ENCODE measurements around the gene ALK.

ALK gene

GRCh38 chr2:29936020-29936419 lies 14.6 kb upstream of the ALK start:
- Histone ChIP-seq H3K36me3 (ENCODE audit: control insufficient read depth, insufficient read depth, low read length, severe bottlenecking) (no peaks in the 10 kb centered on the region), H3K4me1 (ENCODE audit: control insufficient read depth, insufficient read depth, low read length) (no peaks in the 10 kb centered on the region), H3K27me3 (replicated peaks; ENCODE audit: control insufficient read depth, insufficient read depth, low read length) (peaks cover 37% of the 10 kb centered on the region), H3K9me3 (ENCODE audit: control insufficient read depth, low read length) (no peaks in the 10 kb centered on the region), H3K9ac (ENCODE audit: low read length) (no peak overlapping the region), H3K4me3 (ENCODE audit: low read length) (no peak overlapping the region)
- no peak for DNase-seq (ENCODE audit: low read depth)

- Histone ChIP-seq H3K36me3 (ENCODE audit: control insufficient read depth, insufficient read depth, low read length, severe bottlenecking) (no peaks in the 10 kb centered on the region), H3K4me1 (ENCODE audit: control insufficient read depth, insufficient read depth, low read length) (no peaks in the 10 kb centered on the region), H3K27me3 (replicated peaks; ENCODE audit: control insufficient read depth, insufficient read depth, low read length) (peaks cover 54% of the 10 kb centered on the region), H3K4me3 (ENCODE audit: low read length) (no peak overlapping the region), H3K9ac (ENCODE audit: low read length) (no peak overlapping the region), H3K9me3 (ENCODE audit: control insufficient read depth, low read length) (no peaks in the 10 kb centered on the region)
- no peak for DNase-seq (ENCODE audit: low read depth)
Observed at GRCh38 chr2:29931818-29932217, 10.4 kb upstream of the ALK start.

DNA sequence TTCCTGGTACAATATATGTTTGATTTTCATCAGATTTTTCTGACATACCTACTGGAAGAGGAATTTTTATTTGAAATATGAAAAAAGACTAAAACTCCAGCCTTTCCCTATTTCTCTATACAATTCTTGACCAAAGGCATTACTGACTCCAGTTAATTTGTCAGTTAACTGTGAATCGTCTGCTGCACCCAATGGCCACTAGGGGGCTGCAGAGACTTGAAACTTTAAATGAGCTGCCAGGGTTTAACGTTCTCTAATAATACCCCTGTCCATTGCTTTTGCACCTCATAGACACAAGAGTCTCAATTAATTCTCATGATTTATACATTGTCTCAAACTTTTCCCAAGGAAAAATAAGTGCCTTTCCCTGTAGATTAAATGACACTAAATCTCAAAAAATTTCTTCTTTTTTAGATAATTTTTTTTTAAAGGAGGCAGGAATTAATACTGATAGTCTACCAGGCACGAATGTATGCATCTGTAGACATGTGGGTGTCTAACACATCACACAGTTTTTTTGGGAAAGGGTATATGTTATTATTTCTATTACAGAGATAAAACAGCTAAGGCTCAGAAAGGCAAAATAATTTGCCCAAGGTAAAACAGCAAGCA lies 1.8 kb upstream of the ALK start:
- Histone ChIP-seq H3K4me1 (ENCODE audit: control insufficient read depth, insufficient read depth, low read length) (peaks cover 21% of the 10 kb centered on the region), H3K36me3 (ENCODE audit: control insufficient read depth, insufficient read depth, low read length, severe bottlenecking) (no peaks in the 10 kb centered on the region), H3K27me3 (replicated peaks; ENCODE audit: control insufficient read depth, insufficient read depth, low read length) (peaks cover 38% of the 10 kb centered on the region), H3K4me3 (ENCODE audit: low read length) (no peak overlapping the region), H3K9ac (ENCODE audit: low read length) (no peak overlapping the region), H3K9me3 (ENCODE audit: control insufficient read depth, low read length) (no peaks in the 10 kb centered on the region)
- peak; percentile 87 for DNase-seq (ENCODE audit: low read depth)

DNA sequence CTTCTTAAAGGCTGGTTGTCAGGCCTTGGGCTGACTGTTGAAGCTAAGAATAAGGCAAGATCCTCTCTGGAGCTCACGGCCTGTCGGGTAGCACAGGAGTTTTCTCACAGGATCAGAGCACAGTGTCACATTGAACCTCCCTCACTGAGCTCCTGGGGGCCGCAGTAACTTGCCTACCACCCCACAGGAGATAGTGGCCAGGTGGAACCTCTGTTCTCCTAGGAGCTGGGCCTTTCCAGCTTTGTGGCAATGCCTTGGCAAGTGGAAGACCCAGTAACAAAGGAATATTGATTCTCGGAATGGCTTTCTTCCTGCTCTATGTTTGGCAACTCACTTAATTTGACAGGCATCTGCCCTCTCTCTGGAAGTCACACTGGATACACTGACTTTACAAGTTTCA lies 1.2 kb upstream of the ALK start:
- peaks cover 21% of the 10 kb centered on the region for H3K4me1 ChIP-seq (ENCODE audit: control insufficient read depth, insufficient read depth, low read length)
- H3K9ac ChIP-seq (ENCODE audit: low read length) = no peak overlapping the region
- no peaks in the 10 kb centered on the region for H3K9me3 ChIP-seq (ENCODE audit: control insufficient read depth, low read length)
- H3K4me3 ChIP-seq (ENCODE audit: low read length) = no peak overlapping the region
- no peaks in the 10 kb centered on the region for H3K36me3 ChIP-seq (ENCODE audit: control insufficient read depth, insufficient read depth, low read length, severe bottlenecking)
- DNase-seq (ENCODE audit: low read depth) = no peak
- H3K27me3 ChIP-seq (replicated peaks; ENCODE audit: control insufficient read depth, insufficient read depth, low read length) = peaks cover 39% of the 10 kb centered on the region

GRCh38 chr2:29920631-29921559 lies 491 bp downstream of the ALK start:
- H3K27me3 ChIP-seq (replicated peaks; ENCODE audit: control insufficient read depth, insufficient read depth, low read length) = peaks cover 41% of the 10 kb centered on the region
- no peaks in the 10 kb centered on the region for H3K36me3 ChIP-seq (ENCODE audit: control insufficient read depth, insufficient read depth, low read length, severe bottlenecking)
- H3K9me3 ChIP-seq (ENCODE audit: control insufficient read depth, low read length) = no peaks in the 10 kb centered on the region
- no peak overlapping the region for H3K9ac ChIP-seq (ENCODE audit: low read length)
- H3K4me3 ChIP-seq (ENCODE audit: low read length) = peak overlapping the region; percentile 76
- peak; percentile 39 for DNase-seq (ENCODE audit: low read depth)
- H3K4me1 ChIP-seq (ENCODE audit: control insufficient read depth, insufficient read depth, low read length) = peaks cover 21% of the 10 kb centered on the region

DNA sequence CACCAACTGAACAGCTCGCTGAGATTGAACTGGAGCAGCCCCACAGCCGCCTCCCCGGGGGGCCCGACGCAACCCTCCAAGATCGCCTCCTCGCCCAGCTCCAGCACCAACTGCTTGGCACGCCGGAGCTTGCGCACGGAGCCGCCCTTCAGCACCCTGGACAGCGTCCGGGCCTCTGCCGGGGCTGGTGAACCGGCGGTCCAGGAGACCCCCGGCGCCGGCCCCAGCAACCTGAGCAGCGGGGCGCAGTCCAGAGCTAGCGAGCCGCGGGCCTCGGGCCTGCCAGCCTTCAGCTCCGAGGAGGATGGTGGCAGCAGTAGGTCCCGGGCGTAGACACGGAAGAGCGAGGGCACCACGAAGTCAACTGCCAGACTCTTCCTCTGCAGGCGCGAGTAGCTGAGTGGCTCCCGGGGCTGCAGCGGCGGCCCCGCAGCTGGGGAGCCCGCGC lies 1.2 kb downstream of the ALK start:
- no peaks in the 10 kb centered on the region for H3K36me3 ChIP-seq (ENCODE audit: control insufficient read depth, insufficient read depth, low read length, severe bottlenecking)
- no peak overlapping the region for H3K9ac ChIP-seq (ENCODE audit: low read length)
- peaks cover 21% of the 10 kb centered on the region for H3K4me1 ChIP-seq (ENCODE audit: control insufficient read depth, insufficient read depth, low read length)
- H3K27me3 ChIP-seq (replicated peaks; ENCODE audit: control insufficient read depth, insufficient read depth, low read length) = peaks cover 36% of the 10 kb centered on the region
- DNase-seq (ENCODE audit: low read depth) = peak; percentile 72
- no peaks in the 10 kb centered on the region for H3K9me3 ChIP-seq (ENCODE audit: control insufficient read depth, low read length)
- H3K4me3 ChIP-seq (ENCODE audit: low read length) = peak overlapping the region; percentile 76

- H3K4me1 ChIP-seq (ENCODE audit: control insufficient read depth, insufficient read depth, low read length) = peaks cover 21% of the 10 kb centered on the region
- H3K9me3 ChIP-seq (ENCODE audit: control insufficient read depth, low read length) = no peaks in the 10 kb centered on the region
- no peaks in the 10 kb centered on the region for H3K36me3 ChIP-seq (ENCODE audit: control insufficient read depth, insufficient read depth, low read length, severe bottlenecking)
- no peak for DNase-seq (ENCODE audit: low read depth)
- H3K9ac ChIP-seq (ENCODE audit: low read length) = no peak overlapping the region
- peaks cover 29% of the 10 kb centered on the region for H3K27me3 ChIP-seq (replicated peaks; ENCODE audit: control insufficient read depth, insufficient read depth, low read length)
- no peak overlapping the region for H3K4me3 ChIP-seq (ENCODE audit: low read length)
Observed at GRCh38 chr2:29918941-29919340, 2.4 kb downstream of the ALK start.

DNA sequence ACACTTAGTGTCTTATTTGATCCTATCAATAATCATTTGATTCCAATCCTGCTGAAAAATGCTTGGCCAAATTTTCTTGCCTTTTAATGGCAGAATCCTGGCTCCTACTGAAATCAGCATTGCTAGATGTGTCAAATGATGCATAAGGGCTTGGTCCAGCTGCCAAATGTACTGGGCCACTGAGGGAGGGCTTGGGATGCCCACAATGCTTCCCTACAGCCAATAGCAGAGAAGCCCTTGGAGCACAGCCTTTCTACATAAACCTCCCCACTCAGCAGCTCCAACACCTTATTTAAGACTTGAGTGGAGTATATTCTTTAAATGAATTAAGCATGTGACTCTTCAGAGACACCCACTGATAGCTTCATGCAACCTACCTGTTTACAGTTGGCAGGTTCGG lies 3.6 kb downstream of the ALK start:
- DNase-seq (ENCODE audit: low read depth) = no peak
- no peak overlapping the region for H3K4me3 ChIP-seq (ENCODE audit: low read length)
- peaks cover 25% of the 10 kb centered on the region for H3K27me3 ChIP-seq (replicated peaks; ENCODE audit: control insufficient read depth, insufficient read depth, low read length)
- no peaks in the 10 kb centered on the region for H3K9me3 ChIP-seq (ENCODE audit: control insufficient read depth, low read length)
- H3K9ac ChIP-seq (ENCODE audit: low read length) = no peak overlapping the region
- H3K4me1 ChIP-seq (ENCODE audit: control insufficient read depth, insufficient read depth, low read length) = peaks cover 21% of the 10 kb centered on the region
- no peaks in the 10 kb centered on the region for H3K36me3 ChIP-seq (ENCODE audit: control insufficient read depth, insufficient read depth, low read length, severe bottlenecking)

DNA sequence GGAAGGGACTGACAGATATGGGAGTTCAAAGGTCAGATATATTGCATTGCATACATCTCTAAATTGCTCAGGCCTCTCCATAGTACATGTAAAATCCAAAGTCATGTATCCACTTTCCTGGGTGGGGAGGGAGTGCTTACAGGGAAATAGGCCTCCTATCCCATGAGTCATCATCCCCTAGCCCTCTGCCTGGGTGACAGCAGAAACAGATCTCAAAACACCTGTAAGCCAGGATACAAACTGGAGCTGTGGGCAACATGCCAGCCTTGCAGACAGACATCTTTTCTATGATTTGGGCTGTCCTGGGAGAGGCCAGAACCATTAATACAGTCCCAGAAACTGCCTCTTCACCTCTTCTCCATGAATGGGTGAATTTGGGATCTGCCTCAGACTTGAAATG lies 4.8 kb downstream of the ALK start:
- no peak for DNase-seq (ENCODE audit: low read depth)
- Histone ChIP-seq H3K36me3 (ENCODE audit: control insufficient read depth, insufficient read depth, low read length, severe bottlenecking) (no peaks in the 10 kb centered on the region), H3K9me3 (ENCODE audit: control insufficient read depth, low read length) (no peaks in the 10 kb centered on the region), H3K4me3 (ENCODE audit: low read length) (no peak overlapping the region), H3K27me3 (replicated peaks; ENCODE audit: control insufficient read depth, insufficient read depth, low read length) (peaks cover 25% of the 10 kb centered on the region), H3K9ac (ENCODE audit: low read length) (no peak overlapping the region), H3K4me1 (ENCODE audit: control insufficient read depth, insufficient read depth, low read length) (peaks cover 16% of the 10 kb centered on the region)

DNA sequence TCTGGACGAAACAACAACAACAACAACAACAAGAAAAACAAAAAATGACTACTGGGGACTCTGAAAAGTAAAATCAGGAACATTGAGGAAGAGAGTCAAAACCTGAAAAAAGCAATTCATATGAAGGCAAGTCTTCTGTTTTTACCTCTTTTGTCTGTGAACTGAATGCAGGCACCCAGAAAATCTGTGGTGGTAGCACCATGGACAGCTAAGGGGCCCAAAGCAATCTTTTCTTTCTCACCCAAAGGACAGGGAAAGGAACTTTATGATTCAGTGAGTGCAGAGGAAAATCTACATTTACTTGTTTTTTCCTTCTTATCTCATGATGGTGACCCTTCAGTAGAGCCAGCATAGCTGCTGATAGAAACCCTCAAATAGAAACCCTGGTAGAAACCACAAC lies 10.4 kb downstream of the ALK start:
- no peak overlapping the region for H3K9ac ChIP-seq (ENCODE audit: low read length)
- H3K36me3 ChIP-seq (ENCODE audit: control insufficient read depth, insufficient read depth, low read length, severe bottlenecking) = no peaks in the 10 kb centered on the region
- peaks cover 9% of the 10 kb centered on the region for H3K27me3 ChIP-seq (replicated peaks; ENCODE audit: control insufficient read depth, insufficient read depth, low read length)
- peaks cover 12% of the 10 kb centered on the region for H3K9me3 ChIP-seq (ENCODE audit: control insufficient read depth, low read length)
- H3K4me3 ChIP-seq (ENCODE audit: low read length) = no peak overlapping the region
- no peak for DNase-seq (ENCODE audit: low read depth)
- H3K4me1 ChIP-seq (ENCODE audit: control insufficient read depth, insufficient read depth, low read length) = no peaks in the 10 kb centered on the region

DNA sequence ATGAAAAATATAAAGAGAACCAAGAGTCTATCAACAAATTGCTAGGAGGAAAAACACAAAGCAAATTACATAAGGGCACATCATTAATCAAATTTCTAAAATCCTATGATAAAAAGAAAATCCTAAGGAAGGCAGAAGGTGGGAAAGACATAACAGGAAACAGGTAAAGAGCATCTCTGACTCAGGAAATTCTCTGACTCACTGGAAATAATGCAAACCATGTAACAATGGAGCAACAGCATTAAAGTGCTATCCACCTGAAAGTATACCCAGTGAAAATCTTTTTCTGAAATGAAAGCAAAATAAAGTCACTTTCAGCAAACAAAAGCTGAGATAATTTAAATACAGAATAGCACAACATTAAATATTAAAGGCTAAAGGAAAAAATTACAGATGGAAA lies 10.9 kb downstream of the ALK start:
- Histone ChIP-seq H3K4me3 (ENCODE audit: low read length) (no peak overlapping the region), H3K9me3 (ENCODE audit: control insufficient read depth, low read length) (peaks cover 12% of the 10 kb centered on the region), H3K4me1 (ENCODE audit: control insufficient read depth, insufficient read depth, low read length) (no peaks in the 10 kb centered on the region), H3K9ac (ENCODE audit: low read length) (no peak overlapping the region), H3K27me3 (replicated peaks; ENCODE audit: control insufficient read depth, insufficient read depth, low read length) (peaks cover 14% of the 10 kb centered on the region), H3K36me3 (ENCODE audit: control insufficient read depth, insufficient read depth, low read length, severe bottlenecking) (no peaks in the 10 kb centered on the region)
- DNase-seq (ENCODE audit: low read depth) = no peak

Measured in adipocyte (in vitro differentiated cells).